IPS-18a (cell line): ENCODE data around the gene KLHL30.

ENCODE experiments used
- H3K27ac ChIP-seq: one replicate; pipeline ENCODE4 v1.5.1; 2013; ENCODE audit warnings: low read length
- H3K27me3 ChIP-seq: one replicate; pipeline ENCODE4 v1.6.1; 2013; ENCODE audit warnings: mild to moderate bottlenecking, low read length; ENCODE audit not compliant: control insufficient read depth, insufficient read depth
- H3K36me3 ChIP-seq: one replicate; pipeline ENCODE4 v1.6.1; 2013; ENCODE audit warnings: low read depth, low read length; ENCODE audit not compliant: control insufficient read depth
- H3K4me1 ChIP-seq: one replicate; pipeline ENCODE4 v1.6.1; 2013; ENCODE audit warnings: low read depth, low read length; ENCODE audit not compliant: control insufficient read depth
- H3K4me3 ChIP-seq: one replicate; pipeline ENCODE4 v1.5.1; 2013; ENCODE audit warnings: low read length
- H3K9ac ChIP-seq: one replicate; pipeline ENCODE4 v1.6.1; 2013; ENCODE audit warnings: mild to moderate bottlenecking, low read length, moderate library complexity
- H3K9me3 ChIP-seq: one replicate; pipeline ENCODE4 v1.6.1; 2013; ENCODE audit warnings: low read depth, low read length; ENCODE audit not compliant: control insufficient read depth

KLHL30 gene

GRCh38 chr2:238097988-238098871 is 40.2 kb upstream of the KLHL30 start:
- H3K36me3 ChIP-seq, result peaks cover 9% of the 10 kb centered on the region
- no peak overlapping the region for H3K27ac ChIP-seq
- no peaks in the 10 kb centered on the region for H3K9me3 ChIP-seq
- no peak overlapping the region for H3K9ac ChIP-seq
- H3K27me3 ChIP-seq, result no peaks in the 10 kb centered on the region
- no peak overlapping the region for H3K4me3 ChIP-seq
- H3K4me1 ChIP-seq, result peaks cover 10% of the 10 kb centered on the region

GRCh38 chr2:238098901-238099713 is 39.4 kb upstream of the KLHL30 start:
- Histone ChIP-seq H3K9me3 (no peaks in the 10 kb centered on the region), H3K4me1 (peaks cover 10% of the 10 kb centered on the region), H3K36me3 (peaks cover 6% of the 10 kb centered on the region), H3K4me3 (no peak overlapping the region), H3K27me3 (no peaks in the 10 kb centered on the region), H3K27ac (no peak overlapping the region), H3K9ac (no peak overlapping the region)

GRCh38 chr2:238099714-238100048 is 38.8 kb upstream of the KLHL30 start:
- Histone ChIP-seq H3K27me3 (no peaks in the 10 kb centered on the region), H3K27ac (no peak overlapping the region), H3K9me3 (no peaks in the 10 kb centered on the region), H3K4me1 (peaks cover 10% of the 10 kb centered on the region), H3K9ac (no peak overlapping the region), H3K4me3 (no peak overlapping the region), H3K36me3 (peaks cover under 1% of the 10 kb centered on the region)

DNA sequence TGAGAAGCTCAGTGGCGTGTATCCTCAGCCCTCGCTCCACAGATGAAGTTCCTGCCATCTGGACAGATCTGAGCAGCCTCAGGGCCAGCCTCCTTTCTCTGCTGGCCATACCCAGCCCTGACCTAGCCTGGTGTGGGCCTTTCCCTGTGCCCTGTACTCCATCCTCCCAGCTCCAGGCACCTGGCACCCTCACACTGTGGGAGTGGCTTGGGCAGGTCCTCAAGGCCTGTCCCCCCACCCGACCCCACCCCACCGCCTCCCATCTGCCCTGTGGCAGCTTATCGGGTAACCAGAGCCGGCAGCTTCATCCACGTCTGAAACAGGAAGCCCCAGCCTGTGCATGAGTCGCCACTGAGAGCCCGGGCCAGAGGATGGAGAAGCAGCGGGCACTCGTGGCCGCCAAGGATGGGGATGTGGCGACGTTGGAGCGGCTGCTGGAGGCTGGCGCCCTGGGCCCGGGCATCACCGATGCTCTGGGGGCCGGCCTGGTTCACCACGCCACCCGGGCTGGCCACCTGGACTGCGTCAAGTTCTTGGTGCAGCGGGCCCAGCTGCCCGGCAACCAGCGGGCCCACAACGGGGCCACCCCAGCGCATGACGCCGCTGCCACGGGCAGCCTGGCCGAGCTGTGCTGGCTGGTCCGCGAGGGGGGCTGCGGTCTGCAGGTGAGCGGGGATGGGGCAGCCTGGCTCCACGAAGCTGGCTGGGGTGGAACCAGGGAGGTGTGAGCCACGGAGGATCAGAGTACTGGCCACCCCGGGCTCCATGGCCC is 38.2 kb upstream of the KLHL30 start, which contains the start of gene ESPNL:
TSS of gene ESPNL (plus strand) at position 292 of the 772 bp plus-strand sequence. CDS start at position 372, 80 bp downstream.
- H3K4me1 ChIP-seq, result peaks cover 10% of the 10 kb centered on the region
- no peaks in the 10 kb centered on the region for H3K27me3 ChIP-seq
- no peak within 1 kb of the TSS for H3K9ac ChIP-seq
- H3K27ac ChIP-seq, result no peak within 1 kb of the TSS
- H3K4me3 ChIP-seq, result no peak within 1 kb of the TSS
- no peaks in the 10 kb centered on the region for H3K36me3 ChIP-seq
- H3K9me3 ChIP-seq, result no peaks in the 10 kb centered on the region

GRCh38 chr2:238100821-238101771 is 37.4 kb upstream of the KLHL30 start:
- H3K4me1 ChIP-seq, result peaks cover 10% of the 10 kb centered on the region
- H3K9ac ChIP-seq, result no peak overlapping the region
- no peak overlapping the region for H3K4me3 ChIP-seq
- H3K27ac ChIP-seq, result no peak overlapping the region
- no peaks in the 10 kb centered on the region for H3K9me3 ChIP-seq
- H3K27me3 ChIP-seq, result no peaks in the 10 kb centered on the region
- no peaks in the 10 kb centered on the region for H3K36me3 ChIP-seq

DNA sequence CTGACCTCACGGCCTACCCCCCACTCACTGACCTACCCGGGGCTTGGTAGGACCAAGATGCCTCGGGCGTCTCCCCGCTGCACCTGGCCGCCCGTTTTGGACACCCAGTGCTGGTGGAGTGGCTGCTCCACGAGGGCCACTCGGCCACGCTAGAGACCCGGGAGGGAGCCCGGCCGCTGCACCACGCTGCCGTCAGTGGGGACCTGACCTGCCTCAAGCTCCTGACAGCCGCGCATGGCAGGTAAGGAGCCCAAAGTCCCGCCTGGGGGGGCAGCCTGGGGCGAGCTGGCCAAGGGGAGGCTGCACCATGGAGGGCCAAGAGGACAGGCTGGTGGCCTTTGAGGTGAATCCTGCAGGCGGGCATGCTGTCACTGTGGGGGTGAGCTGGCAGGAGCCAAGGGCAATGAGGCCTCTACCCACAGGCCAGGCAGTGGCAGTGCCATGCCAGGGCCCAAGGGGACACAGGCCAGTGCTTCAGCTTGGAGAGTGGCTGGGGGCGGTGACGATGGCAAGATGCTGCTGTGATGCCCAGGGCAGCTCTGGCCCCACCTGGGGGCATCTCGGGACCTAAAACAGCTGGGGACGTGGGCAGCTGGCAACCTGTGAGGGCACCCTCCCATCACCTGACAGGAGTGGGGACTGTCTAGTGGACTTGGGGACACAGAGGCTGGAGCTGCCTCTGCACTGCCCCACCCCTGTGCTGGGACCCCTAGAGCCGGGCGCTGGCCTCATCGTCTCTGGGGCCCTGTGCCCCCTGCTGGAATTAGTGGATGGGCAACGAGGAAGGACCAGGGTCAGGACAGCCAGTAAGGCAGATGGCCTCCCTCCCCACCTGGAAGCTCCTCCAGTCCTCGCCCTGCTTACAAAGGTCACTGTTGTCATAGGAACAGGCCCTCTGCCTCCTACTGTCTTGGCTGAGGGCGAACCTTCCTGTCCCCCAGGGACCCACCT is 36.3 kb upstream of the KLHL30 start:
- Histone ChIP-seq H3K4me1 (peaks cover 5% of the 10 kb centered on the region), H3K27me3 (no peaks in the 10 kb centered on the region), H3K36me3 (no peaks in the 10 kb centered on the region), H3K9me3 (no peaks in the 10 kb centered on the region), H3K9ac (no peak overlapping the region), H3K4me3 (no peak overlapping the region), H3K27ac (no peak overlapping the region)

- Histone ChIP-seq H3K4me1 (peaks cover 5% of the 10 kb centered on the region), H3K36me3 (no peaks in the 10 kb centered on the region), H3K9ac (no peak overlapping the region), H3K27ac (no peak overlapping the region), H3K9me3 (no peaks in the 10 kb centered on the region), H3K27me3 (no peaks in the 10 kb centered on the region), H3K4me3 (no peak overlapping the region)
These were observed 35.6 kb upstream of the KLHL30 start for GRCh38 chr2:238102865-238103264.

GRCh38 chr2:238103465-238104225 is 34.8 kb upstream of the KLHL30 start:
- no peak overlapping the region for H3K27ac ChIP-seq
- no peaks in the 10 kb centered on the region for H3K36me3 ChIP-seq
- no peak overlapping the region for H3K9ac ChIP-seq
- H3K4me3 ChIP-seq, result no peak overlapping the region
- H3K4me1 ChIP-seq, result peaks cover 9% of the 10 kb centered on the region
- H3K9me3 ChIP-seq, result no peaks in the 10 kb centered on the region
- H3K27me3 ChIP-seq, result no peaks in the 10 kb centered on the region

GRCh38 chr2:238104226-238104690 is 34.2 kb upstream of the KLHL30 start:
- H3K27me3 ChIP-seq, result no peaks in the 10 kb centered on the region
- H3K4me1 ChIP-seq, result peaks cover 8% of the 10 kb centered on the region
- no peaks in the 10 kb centered on the region for H3K36me3 ChIP-seq
- no peak overlapping the region for H3K4me3 ChIP-seq
- no peak overlapping the region for H3K9ac ChIP-seq
- no peak overlapping the region for H3K27ac ChIP-seq
- H3K9me3 ChIP-seq, result no peaks in the 10 kb centered on the region
